ENCODE data around the gene DISP2.

The DISP2 gene

DNA sequence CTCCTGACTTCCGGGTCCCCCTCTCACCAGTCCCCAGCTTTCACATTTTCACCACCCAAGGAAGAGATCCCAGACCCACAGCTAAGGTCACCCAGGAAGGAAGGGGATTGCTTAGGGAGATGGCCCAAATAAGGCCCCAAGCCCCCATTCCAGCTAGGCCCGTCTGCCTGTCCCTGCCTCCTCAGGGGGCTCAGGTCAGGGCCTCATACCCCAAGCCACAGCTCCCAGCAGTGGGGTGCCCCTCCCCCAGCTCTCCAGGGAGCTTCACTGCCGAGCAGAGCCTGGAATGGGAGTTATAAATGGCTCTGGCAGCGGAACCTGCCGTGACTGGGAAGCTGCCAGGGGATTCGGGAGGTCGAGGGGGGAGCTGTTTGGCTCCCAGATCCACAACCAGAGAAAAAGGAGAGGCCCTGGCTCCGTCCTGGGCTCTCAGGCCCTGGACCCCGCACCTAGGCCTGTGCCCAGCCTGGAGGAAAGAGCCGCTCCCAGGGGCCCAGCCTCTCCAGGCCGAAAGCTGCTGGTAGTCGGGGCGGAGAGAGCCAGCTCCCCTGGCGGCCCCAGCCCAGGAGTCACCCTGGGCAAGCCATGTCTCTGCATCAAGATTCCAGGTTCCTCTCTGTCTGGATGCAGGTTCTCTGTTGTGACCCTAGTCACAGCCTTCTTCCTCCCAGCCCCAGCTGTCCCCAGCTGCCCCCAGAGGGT is 17.8 kb upstream of the DISP2 start:
- H3K27ac ChIP-seq (ENCODE audit: low read depth, low read length): no peak overlapping the region
- H3K9me3 ChIP-seq (ENCODE audit: insufficient read depth, low read length): no peaks in the 10 kb centered on the region
- no peaks in the 10 kb centered on the region for H3K36me3 ChIP-seq (ENCODE audit: low read length)
- H3K4me2 ChIP-seq (ENCODE audit: low read depth, low read length, poor library complexity, severe bottlenecking): no peak overlapping the region
- H3K79me2 ChIP-seq (ENCODE audit: insufficient read depth, low read length): no peaks in the 10 kb centered on the region
- no peaks in the 10 kb centered on the region for H3K9me2 ChIP-seq (replicated peaks; ENCODE audit: insufficient read depth, low read length)
- TF ChIP-seq EZH2phosphoT487 (conservative IDR thresholded peaks at IDR 0.05; ENCODE audit: low read length): no peak
- TF ChIP-seq, protein P1, sequence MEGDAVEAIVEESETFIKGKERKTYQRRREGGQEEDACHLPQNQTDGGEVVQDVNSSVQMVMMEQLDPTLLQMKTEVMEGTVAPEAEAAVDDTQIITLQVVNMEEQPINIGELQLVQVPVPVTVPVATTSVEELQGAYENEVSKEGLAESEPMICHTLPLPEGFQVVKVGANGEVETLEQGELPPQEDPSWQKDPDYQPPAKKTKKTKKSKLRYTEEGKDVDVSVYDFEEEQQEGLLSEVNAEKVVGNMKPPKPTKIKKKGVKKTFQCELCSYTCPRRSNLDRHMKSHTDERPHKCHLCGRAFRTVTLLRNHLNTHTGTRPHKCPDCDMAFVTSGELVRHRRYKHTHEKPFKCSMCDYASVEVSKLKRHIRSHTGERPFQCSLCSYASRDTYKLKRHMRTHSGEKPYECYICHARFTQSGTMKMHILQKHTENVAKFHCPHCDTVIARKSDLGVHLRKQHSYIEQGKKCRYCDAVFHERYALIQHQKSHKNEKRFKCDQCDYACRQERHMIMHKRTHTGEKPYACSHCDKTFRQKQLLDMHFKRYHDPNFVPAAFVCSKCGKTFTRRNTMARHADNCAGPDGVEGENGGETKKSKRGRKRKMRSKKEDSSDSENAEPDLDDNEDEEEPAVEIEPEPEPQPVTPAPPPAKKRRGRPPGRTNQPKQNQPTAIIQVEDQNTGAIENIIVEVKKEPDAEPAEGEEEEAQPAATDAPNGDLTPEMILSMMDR (IDR thresholded peaks at IDR 0.05; ENCODE audit: insufficient read depth, low read length, poor library complexity, severe bottlenecking): no peak
- no peak overlapping the region for H3K4me3 ChIP-seq (ENCODE audit: insufficient read depth, low read length, poor library complexity, severe bottlenecking)
- H2AFZ ChIP-seq (ENCODE audit: low read depth, low read length, severe bottlenecking): no peak overlapping the region
- no peaks in the 10 kb centered on the region for H3F3A ChIP-seq (ENCODE audit: insufficient read depth)
- H4K20me1 ChIP-seq (ENCODE audit: low read depth, low read length): no peaks in the 10 kb centered on the region
- H3K9ac ChIP-seq (ENCODE audit: low read length): no peak overlapping the region
- no peaks in the 10 kb centered on the region for H3K27me3 ChIP-seq (ENCODE audit: low read length)

DNA sequence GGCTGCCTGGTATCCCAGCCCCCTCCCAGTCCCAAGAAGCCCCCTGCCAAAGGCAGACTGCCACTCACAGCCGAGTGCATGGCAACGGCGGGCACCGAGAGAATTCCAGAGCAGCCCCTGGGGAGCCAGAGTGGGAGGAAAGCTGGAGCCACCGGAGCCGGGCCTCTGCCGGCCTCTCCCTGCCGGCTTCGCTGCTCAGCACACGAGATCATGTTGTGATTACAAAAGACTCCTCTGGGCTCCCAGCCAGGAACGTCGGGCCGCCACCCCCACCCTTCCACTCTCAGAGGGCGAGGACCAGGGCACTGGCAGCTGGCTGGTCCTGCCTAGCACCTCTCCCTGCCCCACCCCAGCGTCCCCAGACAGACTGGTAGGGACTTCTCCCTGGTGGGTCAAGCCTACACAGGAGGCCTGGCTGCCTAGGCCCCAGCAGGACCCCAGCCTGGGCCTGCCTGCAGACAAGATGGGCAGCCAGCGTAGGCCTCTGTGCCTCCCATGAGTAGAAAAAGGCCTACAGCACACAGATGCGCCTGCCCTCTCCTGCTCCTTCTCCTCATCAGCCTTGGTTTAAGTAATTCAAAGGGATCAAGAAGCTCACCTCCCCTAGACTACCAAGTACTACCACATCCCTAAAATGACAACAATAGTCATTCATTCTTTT is 17.1 kb upstream of the DISP2 start, which contains the start of gene CCDC9B:
Gene CCDC9B (minus strand): TSS at position 200 of the 661 bp plus-strand sequence. CDS start 120 bp downstream, at position 80.
- Histone ChIP-seq H3K27me3 (ENCODE audit: low read length) (no peaks in the 10 kb centered on the region), H3K4me2 (ENCODE audit: low read depth, low read length, poor library complexity, severe bottlenecking) (no peak within 1 kb of the TSS), H3K27ac (ENCODE audit: low read depth, low read length) (no peak within 1 kb of the TSS), H3K36me3 (ENCODE audit: low read length) (no peaks in the 10 kb centered on the region), H3K9ac (ENCODE audit: low read length) (no peak within 1 kb of the TSS), H3F3A (ENCODE audit: insufficient read depth) (no peaks in the 10 kb centered on the region), H3K9me2 (replicated peaks; ENCODE audit: insufficient read depth, low read length) (no peaks in the 10 kb centered on the region), H3K4me3 (ENCODE audit: insufficient read depth, low read length, poor library complexity, severe bottlenecking) (no peak within 1 kb of the TSS), H4K20me1 (ENCODE audit: low read depth, low read length) (no peaks in the 10 kb centered on the region), H3K9me3 (ENCODE audit: insufficient read depth, low read length) (no peaks in the 10 kb centered on the region), H2AFZ (ENCODE audit: low read depth, low read length, severe bottlenecking) (no peak within 1 kb of the TSS), H3K79me2 (ENCODE audit: insufficient read depth, low read length) (no peaks in the 10 kb centered on the region)
- TF ChIP-seq EZH2phosphoT487 (conservative IDR thresholded peaks at IDR 0.05; ENCODE audit: low read length): no peak
- TF ChIP-seq, protein P1 (IDR thresholded peaks at IDR 0.05; ENCODE audit: insufficient read depth, low read length, poor library complexity, severe bottlenecking): no peak

DNA sequence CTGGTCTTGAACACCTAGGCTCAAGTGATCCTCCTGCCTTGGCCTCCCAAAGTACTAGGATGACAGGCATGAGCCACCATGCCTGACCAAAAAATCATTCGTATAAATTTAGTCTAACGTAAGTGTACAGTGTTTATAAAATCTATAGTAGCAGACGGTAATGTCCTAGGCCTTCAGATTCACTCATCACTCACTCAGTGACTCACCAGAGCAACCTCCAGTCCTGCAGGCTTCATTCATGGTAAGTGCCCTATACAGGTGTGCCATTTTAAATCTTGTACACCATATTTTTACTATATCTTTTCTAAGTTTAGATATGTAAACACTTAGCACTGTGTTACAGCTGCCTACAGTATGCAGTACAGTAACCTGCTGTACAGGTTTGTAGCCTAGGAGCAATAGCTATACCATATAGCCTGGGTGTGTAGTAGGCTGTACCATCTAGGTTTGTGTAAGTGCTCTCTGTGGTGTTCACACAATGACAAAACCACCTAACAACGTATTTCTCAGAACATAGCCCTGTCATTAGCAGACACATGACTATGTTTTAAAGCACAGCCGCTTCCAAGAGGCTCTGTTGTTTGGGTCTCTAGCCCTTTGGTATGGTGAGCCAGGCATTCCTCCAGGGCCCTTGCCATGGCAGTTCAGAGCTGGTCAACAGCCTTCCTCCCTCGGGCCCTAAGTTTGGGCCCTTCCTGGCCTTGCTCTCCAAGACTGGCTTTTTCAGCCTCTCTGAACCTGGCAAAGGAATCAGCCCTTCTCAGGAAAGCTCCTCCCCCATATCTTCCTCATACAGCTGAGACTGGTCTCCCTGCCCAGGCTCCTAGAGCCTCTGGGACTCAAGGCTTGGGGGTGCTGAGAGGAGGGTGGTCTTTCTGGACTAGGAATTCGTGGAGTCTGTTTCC is 15.4 kb upstream of the DISP2 start:
- Histone ChIP-seq H4K20me1 (ENCODE audit: low read depth, low read length) (no peaks in the 10 kb centered on the region), H3K9ac (ENCODE audit: low read length) (no peak overlapping the region), H3K9me3 (ENCODE audit: insufficient read depth, low read length) (no peaks in the 10 kb centered on the region), H3K27me3 (ENCODE audit: low read length) (no peaks in the 10 kb centered on the region), H3K36me3 (ENCODE audit: low read length) (no peaks in the 10 kb centered on the region), H3K9me2 (replicated peaks; ENCODE audit: insufficient read depth, low read length) (no peaks in the 10 kb centered on the region), H2AFZ (ENCODE audit: low read depth, low read length, severe bottlenecking) (no peak overlapping the region), H3F3A (ENCODE audit: insufficient read depth) (no peaks in the 10 kb centered on the region), H3K4me2 (ENCODE audit: low read depth, low read length, poor library complexity, severe bottlenecking) (no peak overlapping the region), H3K4me3 (ENCODE audit: insufficient read depth, low read length, poor library complexity, severe bottlenecking) (no peak overlapping the region), H3K27ac (ENCODE audit: low read depth, low read length) (no peak overlapping the region), H3K79me2 (ENCODE audit: insufficient read depth, low read length) (no peaks in the 10 kb centered on the region)
- TF ChIP-seq, protein P1 (IDR thresholded peaks at IDR 0.05; ENCODE audit: insufficient read depth, low read length, poor library complexity, severe bottlenecking): no peak
- TF ChIP-seq EZH2phosphoT487 (conservative IDR thresholded peaks at IDR 0.05; ENCODE audit: low read length): no peak
